Putamen (tissue), 1 donor: ENCODE measurements around the gene GABRR2.

Experiments
- DNase-seq: peaks from one replicate; pipeline ENCODE4 v3.0.0-alpha.2; 2016; ENCODE audit warnings: low spot score

GABRR2 gene

GRCh38 chr6:89291256-89291819, 23.8 kb downstream of the GABRR2 start:
- DNase-seq: no peak

- no peak for DNase-seq
Observed at GRCh38 chr6:89290401-89291155, 24.5 kb downstream of the GABRR2 start.

- no peak for DNase-seq
Observed at GRCh38 chr6:89289710-89290109, 25.4 kb downstream of the GABRR2 start.

- no peak for DNase-seq
Observed at GRCh38 chr6:89287351-89288028, 27.6 kb downstream of the GABRR2 start.

- no peak for DNase-seq
Observed at GRCh38 chr6:89286516-89286915, 28.6 kb downstream of the GABRR2 start.

GRCh38 chr6:89284963-89285735, 29.9 kb downstream of the GABRR2 start:
- no peak for DNase-seq

- DNase-seq: no peak
Observed at GRCh38 chr6:89284081-89284480, 31.0 kb downstream of the GABRR2 start.

- no peak for DNase-seq
Observed at GRCh38 chr6:89282749-89283148, 32.4 kb downstream of the GABRR2 start.

- DNase-seq: no peak
Observed at GRCh38 chr6:89281779-89282246, 33.3 kb downstream of the GABRR2 start.

GRCh38 chr6:89278956-89279355, 36.1 kb downstream of the GABRR2 start:
- DNase-seq: no peak

- no peak for DNase-seq
Observed at GRCh38 chr6:89275900-89276299, 39.2 kb downstream of the GABRR2 start.

GRCh38 chr6:89273816-89274215, 41.3 kb downstream of the GABRR2 start:
- DNase-seq: no peak

- no peak for DNase-seq
Observed at GRCh38 chr6:89272596-89272995, 42.5 kb downstream of the GABRR2 start.

- DNase-seq: no peak
Observed at GRCh38 chr6:89270951-89271721, 44.0 kb downstream of the GABRR2 start.

GRCh38 chr6:89269981-89270380, 45.1 kb downstream of the GABRR2 start:
- DNase-seq: no peak

GRCh38 chr6:89269252-89269651, 45.8 kb downstream of the GABRR2 start:
- no peak for DNase-seq

- DNase-seq: no peak
Observed at GRCh38 chr6:89268776-89269175, 46.3 kb downstream of the GABRR2 start.

GRCh38 chr6:89267918-89268317, 47.2 kb downstream of the GABRR2 start:
- no peak for DNase-seq

GRCh38 chr6:89264296-89264695, 50.8 kb downstream of the GABRR2 start:
- DNase-seq: no peak

GRCh38 chr6:89260832-89261231, 54.3 kb downstream of the GABRR2 start:
- no peak for DNase-seq

GRCh38 chr6:89260310-89260709, 54.8 kb downstream of the GABRR2 start:
- DNase-seq: no peak

- no peak for DNase-seq
Observed at GRCh38 chr6:89258912-89259311, 56.2 kb downstream of the GABRR2 start.
